Neutrophil (primary cell): ENCODE data around the gene B4GALT4.

Experiments
- H3K27ac ChIP-seq: fragments of 200-600 bp; sonication (generic); 2 replicates; pipeline ENCODE4 v1.5.1; 2016; ENCODE audit warnings: mild to moderate bottlenecking, moderate library complexity
- H3K27me3 ChIP-seq: fragments of 200-600 bp; sonication (generic); 2 replicates; pipeline ENCODE4 v1.6.0; 2016; ENCODE audit warnings: mild to moderate bottlenecking
- H3K36me3 ChIP-seq: fragments of 200-600 bp; sonication (generic); 2 replicates; pipeline ENCODE4 v1.5.1; 2017
- H3K4me1 ChIP-seq, 2 experiments: fragments of 200-600 bp in 1 of 2; sonication (generic) in 1 of 2; 1 replicate in 1 of 2; 2 replicates in 1 of 2; pipeline versions ENCODE4 v1.5.1 to v1.6.1; 2013 to 2016; ENCODE audit warnings: low read depth in 1 of 2, low read length in 1 of 2, mild to moderate bottlenecking in 1 of 2, moderate library complexity in 1 of 2; ENCODE audit not compliant: control insufficient read depth in 1 of 2, insufficient read depth in 1 of 2
- H3K4me3 ChIP-seq, 2 experiments: fragments of 200-600 bp in 1 of 2; sonication (generic) in 1 of 2; 1 replicate in 1 of 2; 2 replicates in 1 of 2; pipeline ENCODE4 v1.5.1; 2013 to 2016; ENCODE audit warnings: low read depth in 1 of 2, low read length in 1 of 2, mild to moderate bottlenecking in 1 of 2, moderate library complexity in 1 of 2
- H3K9me3 ChIP-seq: fragments of 200-600 bp; sonication (generic); 2 replicates; pipeline ENCODE4 v1.5.1; 2016
- CTCF ChIP-seq: fragments of 200-600 bp; sonication (generic); IDR thresholded peaks from 2 replicates; pipeline ENCODE4 v1.5.1; 2016; ENCODE audit warnings: antibody characterized with exemption

The B4GALT4 gene

DNA sequence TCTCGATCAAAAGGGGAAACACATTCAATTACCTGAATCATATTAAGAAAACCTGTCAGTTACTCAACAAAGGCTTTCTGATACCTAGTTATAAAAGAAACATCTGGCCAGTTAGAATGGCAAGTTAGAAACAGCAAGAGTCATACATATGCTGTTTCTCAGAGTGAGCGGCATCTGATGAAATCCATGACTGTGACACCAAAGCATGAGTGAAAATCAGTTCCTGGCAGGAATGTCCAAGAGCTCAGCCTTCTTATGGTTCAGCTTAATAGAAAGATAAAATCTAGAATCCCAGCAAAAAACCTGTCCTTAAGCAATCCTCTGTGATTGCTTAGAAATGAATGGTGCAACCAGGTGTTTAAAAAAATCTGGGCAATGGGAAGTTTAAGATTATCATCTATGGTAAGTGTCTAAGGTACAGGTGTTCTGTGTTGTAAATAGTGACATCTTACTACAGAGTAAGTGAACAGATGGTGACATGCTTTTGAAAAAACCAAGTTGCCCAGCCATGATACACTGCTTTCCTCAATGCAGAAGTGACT lies 18.8 kb downstream of the B4GALT4 start:
- H3K27me3 ChIP-seq, result no peaks in the 10 kb centered on the region
- no peaks in the 10 kb centered on the region for H3K9me3 ChIP-seq
- TF ChIP-seq CTCF, result no peak
- H3K4me1 ChIP-seq, result no peaks in the 10 kb centered on the region
- H3K36me3 ChIP-seq, result peaks cover 95% of the 10 kb centered on the region
- H3K27ac ChIP-seq, result no peak overlapping the region
- no peak overlapping the region for H3K4me3 ChIP-seq

GRCh38 chr3:119220970-119221667 lies 19.6 kb downstream of the B4GALT4 start:
- no peaks in the 10 kb centered on the region for H3K9me3 ChIP-seq
- H3K27ac ChIP-seq, result no peak overlapping the region
- H3K4me3 ChIP-seq, result no peak overlapping the region
- no peaks in the 10 kb centered on the region for H3K27me3 ChIP-seq
- TF ChIP-seq CTCF, result no peak
- H3K4me1 ChIP-seq, result no peaks in the 10 kb centered on the region
- peaks cover 94% of the 10 kb centered on the region for H3K36me3 ChIP-seq

DNA sequence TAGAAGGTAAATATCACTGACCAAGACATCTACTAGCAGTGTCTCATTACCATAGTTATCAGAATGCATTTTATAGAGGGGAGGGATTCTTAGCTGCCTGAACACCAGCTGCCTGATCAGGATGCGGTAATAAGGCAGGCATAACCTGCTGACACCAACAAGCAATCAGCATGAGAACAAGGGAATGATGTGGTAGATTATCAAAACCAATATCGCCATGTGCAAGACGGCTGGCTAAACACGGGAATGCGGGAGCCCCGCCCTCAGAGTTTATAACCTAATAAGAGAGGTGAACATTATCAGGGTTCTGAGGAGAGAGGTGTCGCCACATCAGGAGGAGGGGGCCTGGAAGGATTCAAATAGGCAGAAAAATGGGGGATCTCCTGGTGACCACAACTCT lies 20.5 kb downstream of the B4GALT4 start:
- Histone ChIP-seq H3K4me3 (no peak overlapping the region), H3K4me1 (no peaks in the 10 kb centered on the region), H3K9me3 (no peaks in the 10 kb centered on the region), H3K27ac (no peak overlapping the region), H3K27me3 (no peaks in the 10 kb centered on the region), H3K36me3 (peaks cover 94% of the 10 kb centered on the region)
- TF ChIP-seq CTCF, result no peak

GRCh38 chr3:119219069-119219468 lies 21.6 kb downstream of the B4GALT4 start:
- H3K4me3 ChIP-seq, result no peak overlapping the region
- H3K36me3 ChIP-seq, result peaks cover 97% of the 10 kb centered on the region
- no peak for TF ChIP-seq CTCF
- no peak overlapping the region for H3K27ac ChIP-seq
- H3K4me1 ChIP-seq, result peaks cover 4 to 7% of the 10 kb centered on the region in 2 experiments
- no peaks in the 10 kb centered on the region for H3K9me3 ChIP-seq
- no peaks in the 10 kb centered on the region for H3K27me3 ChIP-seq

GRCh38 chr3:119211803-119212202 lies 28.9 kb downstream of the B4GALT4 start:
- H3K4me1 ChIP-seq, result peaks cover 22 to 28% of the 10 kb centered on the region in 2 experiments
- no peak overlapping the region for H3K27ac ChIP-seq
- H3K9me3 ChIP-seq, result no peaks in the 10 kb centered on the region
- no peak overlapping the region for H3K4me3 ChIP-seq
- no peaks in the 10 kb centered on the region for H3K27me3 ChIP-seq
- peaks cover 67% of the 10 kb centered on the region for H3K36me3 ChIP-seq
- no peak for TF ChIP-seq CTCF
